HG03139 (cell line): ENCODE measurements around the gene ANKRD13A.
"Not testable (repeated sequence)": the region's sequence is repeated elsewhere in the genome, so short reads cannot be mapped to it uniquely, and the experiment has no call there.

ENCODE experiments used
- ATAC-seq: cut with Tn5 transposase; IDR thresholded peaks from one replicate; pipeline ENCODE4 v1.9.1; 2021; ENCODE audit not compliant: unreplicated experiment

Gene ANKRD13A

DNA sequence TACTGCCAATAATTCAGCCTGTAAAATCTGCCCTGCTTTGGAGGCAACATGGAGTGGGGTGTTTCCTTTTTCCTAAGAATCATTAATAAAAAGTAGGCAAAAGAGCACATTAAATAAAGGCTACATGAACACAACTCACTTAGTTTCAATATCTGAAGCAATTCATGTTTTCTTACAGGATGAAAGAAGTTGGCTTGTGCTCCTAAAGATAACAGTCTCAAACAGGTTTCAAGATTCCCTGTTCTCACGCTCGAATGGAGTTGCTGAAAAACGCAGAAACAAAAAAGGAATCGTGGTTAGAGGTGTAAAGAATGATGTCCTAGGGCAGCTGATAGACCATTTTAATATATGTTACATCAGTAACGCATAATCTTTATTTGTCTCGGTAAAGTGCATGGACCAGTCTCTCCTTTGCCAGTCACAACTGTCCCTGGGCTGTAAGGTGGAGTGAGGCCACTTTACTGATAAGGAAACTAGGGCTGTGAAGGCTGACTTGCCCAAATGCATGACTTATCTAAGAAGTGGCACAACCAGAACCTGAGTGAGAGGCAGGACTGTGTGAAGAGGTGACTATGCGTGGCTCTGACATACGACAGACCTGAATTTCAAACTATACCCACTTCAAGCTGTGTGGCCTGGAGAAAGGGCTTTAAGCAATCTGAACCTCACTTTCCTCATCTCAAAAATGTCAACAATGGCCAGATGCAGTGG, 15.6 kb upstream of the ANKRD13A start:
- ATAC-seq: no peak

DNA sequence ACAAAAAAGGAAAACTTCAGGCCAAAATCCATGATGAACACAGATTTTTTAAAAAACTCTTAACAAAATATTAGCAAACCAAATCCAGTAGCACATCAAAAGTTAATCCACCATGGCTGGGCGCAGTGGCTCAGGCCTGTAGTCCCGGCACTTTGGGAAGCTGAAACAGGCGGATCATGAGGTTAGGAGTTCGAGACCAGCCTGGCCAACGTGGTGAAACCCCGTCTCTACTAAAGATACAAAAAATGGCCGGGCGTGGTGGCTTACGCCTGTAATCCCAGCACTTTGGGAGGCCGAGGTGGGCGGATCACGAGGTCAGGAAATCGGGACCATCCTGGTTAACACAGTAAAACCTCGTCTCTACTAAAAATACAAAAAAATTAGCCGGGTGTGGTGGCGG, 13.0 kb upstream of the ANKRD13A start:
- not testable (repeated sequence) for ATAC-seq

DNA sequence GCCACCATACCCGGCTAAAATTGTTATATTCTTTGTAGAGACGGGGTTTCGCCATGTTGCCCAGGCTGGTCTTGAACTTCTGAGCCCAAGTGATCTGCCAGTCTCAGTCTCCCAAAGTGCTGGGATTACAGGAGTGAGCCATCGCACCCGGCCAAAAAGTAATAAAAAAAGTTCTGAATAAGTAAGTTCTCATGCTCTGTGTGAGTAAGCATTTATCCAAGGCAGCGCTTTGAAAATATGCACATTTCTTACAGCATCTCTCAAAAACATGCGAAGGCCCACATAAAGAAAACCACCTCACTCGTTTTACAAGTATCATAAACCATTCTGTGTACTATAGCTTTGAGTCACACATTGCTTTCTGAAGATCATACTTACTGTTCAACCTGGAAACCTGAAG, 11.6 kb upstream of the ANKRD13A start:
- ATAC-seq: no peak

DNA sequence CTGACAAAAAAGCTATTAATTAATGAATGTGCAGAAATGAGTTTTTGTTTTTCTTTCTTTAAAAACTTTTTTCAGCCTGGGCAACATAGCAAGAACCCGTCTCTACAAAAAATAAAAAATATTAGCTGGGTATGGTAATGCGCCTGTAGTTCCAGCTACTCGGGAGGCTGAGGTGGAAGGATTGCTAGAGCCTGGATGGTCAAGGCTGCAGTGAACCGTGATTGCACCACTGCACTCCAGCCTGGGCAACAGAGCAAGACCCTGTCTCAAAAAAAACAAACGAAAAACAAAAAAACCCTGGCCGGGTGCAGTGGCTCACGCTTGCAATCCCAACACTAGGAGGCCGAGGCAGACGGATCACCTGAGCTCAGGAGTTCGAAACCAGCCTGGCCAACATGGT, 11.0 kb upstream of the ANKRD13A start:
- no peak for ATAC-seq

DNA sequence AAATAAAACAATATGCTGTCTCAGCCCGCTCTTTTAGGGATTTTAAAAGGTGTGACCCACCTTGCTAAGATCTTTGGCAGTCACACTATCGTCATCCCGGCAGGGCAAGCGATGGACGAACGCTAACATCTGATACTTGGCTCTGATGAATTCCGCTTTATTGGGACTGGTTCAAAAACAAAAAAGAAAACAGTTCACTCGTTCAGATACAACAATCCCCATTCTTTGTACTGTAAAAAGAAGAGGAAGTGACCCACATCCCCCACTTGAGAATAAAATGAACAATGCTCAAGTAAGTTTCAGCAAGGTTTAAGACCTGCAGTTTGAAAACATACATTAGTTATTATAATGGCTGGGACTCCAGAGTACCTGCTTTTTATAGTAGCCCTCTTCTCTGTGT, 10.3 kb upstream of the ANKRD13A start:
- ATAC-seq: no peak

DNA sequence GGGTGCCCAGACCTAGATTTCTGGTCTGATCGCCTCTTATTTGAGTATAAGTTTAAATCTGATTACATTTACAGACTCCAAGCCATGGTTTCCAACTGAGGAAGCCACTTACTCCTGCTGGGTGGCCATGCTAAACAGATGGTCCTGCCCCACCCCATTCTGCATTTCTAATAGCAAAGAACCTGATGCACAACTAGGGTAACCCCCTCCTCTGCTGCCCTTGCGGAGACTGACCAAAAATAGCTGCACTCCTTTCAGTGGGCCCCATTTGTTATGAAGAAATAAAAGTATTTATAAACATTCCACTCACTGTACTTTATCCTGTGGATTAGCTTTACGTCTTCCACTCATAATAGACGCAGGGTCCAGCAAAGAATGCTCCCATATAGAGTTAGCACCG, 9.8 kb upstream of the ANKRD13A start:
- ATAC-seq: no peak

DNA sequence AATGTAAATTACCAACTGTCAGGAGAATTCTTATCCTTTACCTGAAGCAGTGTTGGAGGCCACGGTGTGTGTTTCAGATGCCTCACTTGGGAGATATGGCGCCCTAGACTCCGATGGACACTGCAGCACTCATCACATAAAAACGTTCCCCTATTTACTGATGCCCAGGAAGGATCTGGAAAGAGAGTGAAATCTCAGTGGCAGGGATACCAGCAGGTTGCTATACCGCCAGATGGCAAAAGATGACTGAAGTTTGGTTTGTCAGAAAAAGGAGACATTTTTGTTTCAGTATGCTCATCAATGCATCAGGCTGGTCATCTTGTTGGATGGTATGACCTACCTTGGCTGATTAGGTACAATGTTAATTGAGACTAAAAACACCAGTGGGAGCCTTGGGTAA, 7.6 kb upstream of the ANKRD13A start:
- ATAC-seq: no peak

DNA sequence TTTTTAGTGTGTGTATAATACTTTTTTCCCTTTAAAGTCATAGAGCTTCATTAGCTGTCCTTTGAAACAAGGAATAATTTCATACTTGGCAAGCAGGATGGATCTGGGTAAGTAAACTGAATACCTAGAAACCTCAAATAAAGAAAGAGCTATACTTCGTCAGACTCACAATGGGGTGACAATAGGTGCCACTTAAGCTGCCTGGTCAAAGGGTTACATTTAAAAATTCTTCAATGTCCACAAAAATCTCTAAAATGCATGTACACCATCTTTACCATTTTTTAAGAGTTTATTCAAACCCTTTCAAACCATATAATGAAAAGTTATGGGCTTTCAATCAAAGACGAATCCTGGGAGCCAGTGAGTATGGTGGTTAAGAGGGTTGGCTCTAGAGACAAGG, 6.1 kb upstream of the ANKRD13A start:
- no peak for ATAC-seq

DNA sequence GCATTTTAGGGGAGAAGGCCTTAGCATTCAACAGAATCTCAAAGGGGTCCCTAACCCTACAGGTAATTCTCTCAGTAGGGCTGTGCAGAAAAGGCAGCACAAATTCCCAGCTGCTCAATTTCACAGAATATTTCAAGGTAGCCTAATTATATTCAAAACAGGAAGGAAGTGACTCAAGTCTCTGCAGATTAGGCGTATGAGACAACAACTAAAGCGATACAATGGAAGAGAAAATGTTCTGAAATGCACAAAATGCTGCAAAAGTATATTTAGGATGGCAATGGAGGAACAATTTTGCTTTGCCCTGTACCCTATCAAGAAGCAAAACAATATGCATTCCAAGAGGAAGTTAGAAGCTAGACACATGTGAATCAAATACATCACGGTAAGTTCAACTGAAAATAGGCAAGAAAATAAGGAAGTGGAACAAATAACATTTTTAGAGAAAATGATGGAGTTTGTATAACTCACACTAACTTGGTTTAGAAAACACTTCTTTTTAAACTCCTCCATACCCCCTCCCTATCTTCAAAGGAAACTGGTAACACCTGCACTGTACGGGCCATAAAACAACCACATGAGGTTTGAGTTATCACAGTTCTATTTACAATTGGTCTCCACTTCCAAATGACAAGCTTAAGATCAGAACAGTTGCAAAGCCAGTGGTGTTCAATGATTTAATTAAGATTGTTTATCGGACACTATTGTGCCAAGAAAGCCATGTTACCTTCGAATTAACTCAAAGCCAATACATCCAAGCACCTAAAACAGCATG, 4.6 kb upstream of the ANKRD13A start:
- ATAC-seq: no peak

DNA sequence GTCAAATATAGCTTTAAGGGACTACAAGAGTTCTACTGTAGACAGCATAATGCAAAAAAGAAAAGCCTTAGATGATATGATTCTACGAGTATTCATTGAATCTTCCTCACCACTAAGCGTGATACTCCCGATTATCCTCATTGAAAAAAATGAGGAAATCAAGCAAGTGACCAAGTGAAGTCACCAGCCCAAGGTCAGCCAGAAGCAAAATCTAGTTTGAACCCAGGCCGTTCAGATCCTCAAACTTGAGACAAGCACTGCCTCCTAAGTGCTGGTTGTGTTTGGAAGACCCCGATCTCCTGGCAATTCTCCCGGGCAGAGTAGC, 3.9 kb upstream of the ANKRD13A start:
- no peak for ATAC-seq

DNA sequence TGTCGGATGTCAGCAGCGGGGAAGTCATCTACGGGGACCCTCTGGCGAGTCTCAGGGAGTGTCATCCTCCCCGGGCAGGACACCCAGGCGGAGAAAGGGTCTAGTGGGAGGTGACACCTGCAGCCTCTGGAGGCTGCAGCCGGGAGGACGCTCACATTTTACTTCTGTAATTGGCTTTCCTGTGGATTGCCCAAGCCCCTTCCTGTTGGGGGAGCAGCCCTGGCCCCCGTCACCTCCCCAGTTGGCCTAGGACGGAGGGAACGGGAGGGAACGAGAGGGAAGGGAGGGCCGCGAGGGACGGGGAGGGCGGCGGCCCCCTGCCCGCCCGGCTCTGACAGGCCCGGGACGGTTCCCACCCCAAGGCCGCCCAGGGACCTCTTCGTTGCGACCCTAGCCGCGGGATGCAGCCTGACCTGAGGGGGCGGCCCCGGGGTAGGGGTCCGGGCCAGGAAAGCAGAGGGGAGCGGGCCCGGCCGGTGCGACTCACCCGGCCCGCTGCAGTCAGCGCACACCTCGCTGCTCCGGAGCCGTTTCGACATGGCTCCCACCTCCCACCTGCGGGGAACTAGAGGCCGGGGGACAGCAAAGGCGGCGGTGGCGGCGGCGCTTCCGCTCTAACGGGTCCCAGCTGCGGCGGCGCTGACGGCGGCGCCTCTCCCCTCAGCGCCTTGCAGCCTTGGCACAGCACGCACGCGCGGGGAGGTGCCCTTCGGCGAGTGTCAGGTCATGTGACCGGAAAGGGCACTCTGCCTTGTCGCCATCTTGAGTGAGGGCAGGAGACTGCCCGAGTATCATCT, 3.3 kb upstream of the ANKRD13A start, which contains the start of gene GIT2:
TSS of gene GIT2 (minus strand) at position 683 of the 797 bp plus-strand sequence. CDS start at position 539, 144 bp downstream.
- ATAC-seq: peak; percentile 63

DNA sequence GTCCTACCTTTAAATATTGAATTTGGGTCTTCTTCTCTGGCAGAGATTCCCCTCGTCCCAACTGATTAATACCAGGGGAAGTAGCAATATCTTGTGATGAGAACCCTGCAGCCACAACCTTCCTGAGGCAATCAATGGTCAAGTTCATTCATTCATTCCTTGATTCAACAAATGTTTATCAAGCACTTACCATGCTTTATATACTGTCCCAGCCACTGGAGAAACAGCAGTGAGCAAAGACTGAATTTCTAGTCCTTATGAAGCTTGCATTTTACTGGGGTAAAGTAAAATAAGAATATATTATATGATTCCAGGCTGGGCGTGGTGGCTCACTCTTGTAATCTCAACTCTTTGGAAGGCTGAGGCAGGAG, 2.8 kb upstream of the ANKRD13A start:
- ATAC-seq: no peak

DNA sequence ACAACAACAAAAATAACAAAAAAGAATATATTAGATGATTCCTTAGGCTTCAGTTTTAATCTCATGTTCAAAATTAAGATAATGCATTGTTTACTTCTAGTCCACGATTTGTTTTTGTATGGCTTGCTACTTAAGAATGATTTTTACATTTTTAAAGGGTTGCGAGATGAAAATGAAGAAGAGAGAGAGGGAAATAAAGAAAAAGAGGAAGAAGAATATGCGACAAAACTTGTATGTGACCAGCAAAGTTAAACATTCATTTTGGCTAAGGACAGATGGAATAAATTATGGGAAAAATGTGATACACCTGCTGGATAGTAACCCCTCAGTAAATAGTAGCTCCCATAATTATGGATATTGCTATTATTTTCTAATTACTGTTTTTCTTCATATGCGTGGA, 1.8 kb upstream of the ANKRD13A start:
- no peak for ATAC-seq

DNA sequence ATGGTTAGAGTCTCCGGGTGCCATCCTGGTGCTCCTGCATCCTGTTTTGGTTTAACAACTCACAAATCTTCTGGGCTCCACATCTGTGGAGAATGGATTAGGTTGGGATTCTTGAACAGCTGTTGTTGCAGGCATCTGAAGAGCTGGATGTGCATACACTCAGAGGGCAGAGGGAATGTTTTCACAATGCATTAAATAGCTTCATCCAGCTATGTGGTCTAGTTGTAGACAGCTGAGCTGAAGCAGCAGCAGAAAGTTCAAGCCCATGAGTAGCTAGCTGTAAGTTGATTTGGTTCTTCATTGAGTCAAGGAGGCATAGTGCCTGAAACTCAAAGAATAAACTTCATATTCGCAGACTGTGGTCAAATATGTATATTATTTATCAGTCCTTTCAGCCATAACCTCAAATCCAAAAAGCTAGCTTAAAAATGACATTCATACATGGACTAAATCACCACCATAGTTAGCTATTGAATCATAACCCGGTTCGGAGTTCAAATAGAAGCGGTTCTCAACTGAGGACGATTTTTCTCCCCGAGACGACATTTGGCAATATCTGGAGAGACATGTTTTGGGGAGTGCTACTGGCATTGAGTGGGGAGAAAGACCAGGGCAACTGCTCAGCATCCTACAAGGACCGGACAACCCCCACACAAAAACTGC, 858 bp upstream of the ANKRD13A start:
- no peak for ATAC-seq

DNA sequence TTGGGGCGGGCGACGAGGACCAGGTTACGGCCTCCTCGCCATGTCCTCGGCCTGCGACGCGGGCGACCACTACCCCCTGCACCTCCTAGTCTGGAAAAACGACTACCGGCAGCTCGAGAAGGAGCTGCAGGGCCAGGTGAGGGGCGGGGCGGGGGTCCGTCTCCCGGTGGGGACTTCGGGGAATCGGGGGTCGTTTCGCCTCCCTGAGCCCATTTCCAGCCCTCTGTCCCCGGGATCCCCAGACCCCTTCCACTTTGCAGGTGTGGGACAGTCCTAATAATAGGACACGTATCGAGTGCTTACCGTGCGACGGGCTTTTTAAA, 380 bp downstream of the ANKRD13A start:
- ATAC-seq: no peak

DNA sequence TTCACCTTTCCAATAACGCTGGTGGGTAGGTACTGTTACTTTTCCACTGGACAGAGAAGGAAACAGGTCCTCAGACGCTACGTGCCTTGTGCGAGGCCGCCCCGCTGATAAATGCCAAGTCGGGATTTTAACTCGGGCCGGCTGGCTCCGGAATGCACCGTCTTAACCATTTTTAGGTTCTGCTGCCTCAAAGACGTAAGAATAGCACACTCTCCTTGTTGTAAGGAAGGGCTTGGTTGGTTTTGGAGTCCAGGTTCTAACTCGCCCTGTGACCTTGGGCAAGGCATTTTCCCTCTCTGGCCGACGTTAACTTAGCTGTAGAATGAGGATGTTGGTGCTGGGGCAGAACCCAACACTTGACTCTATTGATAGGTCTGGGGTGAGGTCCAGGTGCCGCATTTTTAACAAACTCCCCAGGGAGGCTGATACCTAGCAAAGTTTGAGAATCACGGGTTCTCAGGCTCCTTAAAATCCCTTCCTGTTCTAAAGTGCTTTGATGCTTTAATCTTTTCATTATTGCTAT, 814 bp downstream of the ANKRD13A start:
- ATAC-seq: no peak

DNA sequence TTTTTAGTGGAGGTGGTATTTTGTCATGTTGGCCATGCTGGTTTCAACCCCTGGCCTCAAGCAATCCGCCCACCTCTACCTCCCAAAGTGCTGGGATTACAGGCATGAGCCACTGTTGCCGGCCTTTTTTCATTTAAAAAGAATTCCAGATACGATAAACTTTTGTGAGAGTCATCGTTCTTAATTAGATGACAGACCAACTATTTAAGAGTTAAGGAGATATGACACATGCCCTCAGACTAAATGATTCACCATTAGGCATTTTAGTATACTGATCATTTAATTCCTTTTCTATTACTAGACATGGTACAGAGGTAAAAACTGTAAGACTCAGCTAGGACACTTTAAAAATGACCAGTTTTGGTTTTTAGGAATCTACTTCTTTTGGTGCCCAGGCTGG, 2.4 kb downstream of the ANKRD13A start:
- no peak for ATAC-seq

DNA sequence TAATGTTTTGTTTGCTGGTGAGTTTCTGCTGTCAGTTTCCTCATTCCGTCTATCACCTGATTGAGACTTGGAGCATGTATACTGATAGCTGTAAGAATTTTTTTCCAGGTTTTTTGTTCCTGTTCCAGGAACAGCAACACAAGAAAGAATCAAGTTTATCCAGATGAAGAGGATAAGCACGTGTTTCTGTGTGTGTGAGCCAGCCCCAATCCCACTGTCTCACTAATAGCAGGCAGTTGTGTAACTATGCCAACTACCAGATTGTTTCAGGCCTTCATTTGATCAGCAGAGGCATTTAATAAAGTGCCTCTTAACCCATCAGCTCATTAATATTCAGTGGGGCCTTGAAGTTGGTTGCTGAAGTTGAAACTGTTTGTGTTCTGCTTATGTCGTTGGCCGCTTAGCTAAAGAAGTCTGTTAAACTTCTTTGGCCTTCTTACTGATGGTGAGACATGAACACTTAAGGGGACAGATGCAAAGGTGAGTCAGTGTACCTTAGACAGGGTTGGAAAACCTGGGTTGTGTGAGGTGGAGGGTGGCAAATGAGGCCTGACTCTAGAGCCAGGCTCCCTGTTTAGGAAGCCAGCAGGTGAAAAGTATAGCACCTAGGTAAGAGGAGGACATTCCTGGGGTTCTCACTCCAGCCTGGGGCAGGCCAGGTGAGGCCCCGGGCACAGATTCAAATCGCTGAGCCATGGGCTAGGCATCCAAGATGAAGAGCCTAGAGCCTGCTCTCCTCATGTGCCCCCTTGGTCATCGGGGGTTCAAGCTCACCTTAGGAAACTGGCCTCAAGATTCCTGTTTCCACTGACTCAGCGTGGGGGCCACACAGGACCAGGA, 3.7 kb downstream of the ANKRD13A start:
- ATAC-seq: no peak

DNA sequence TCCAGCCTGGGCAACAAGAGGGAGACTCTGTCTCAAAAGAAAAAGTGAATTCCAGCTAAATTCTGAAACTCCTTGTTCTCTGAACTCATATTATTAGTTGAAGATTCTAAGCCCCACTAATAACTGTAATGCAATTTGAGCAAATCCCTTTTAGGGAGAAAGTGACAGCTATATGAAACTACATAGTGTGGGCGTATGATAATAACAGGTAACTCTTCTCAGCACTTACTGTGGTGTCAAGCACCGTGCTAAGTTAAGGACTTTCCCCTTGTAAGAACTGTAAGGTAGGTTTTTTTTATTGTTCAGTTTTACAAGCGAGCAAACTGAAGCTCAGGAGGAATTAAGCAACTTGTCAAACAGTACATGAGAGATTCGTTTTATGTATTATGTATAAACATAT, 5.4 kb downstream of the ANKRD13A start:
- ATAC-seq: no peak

DNA sequence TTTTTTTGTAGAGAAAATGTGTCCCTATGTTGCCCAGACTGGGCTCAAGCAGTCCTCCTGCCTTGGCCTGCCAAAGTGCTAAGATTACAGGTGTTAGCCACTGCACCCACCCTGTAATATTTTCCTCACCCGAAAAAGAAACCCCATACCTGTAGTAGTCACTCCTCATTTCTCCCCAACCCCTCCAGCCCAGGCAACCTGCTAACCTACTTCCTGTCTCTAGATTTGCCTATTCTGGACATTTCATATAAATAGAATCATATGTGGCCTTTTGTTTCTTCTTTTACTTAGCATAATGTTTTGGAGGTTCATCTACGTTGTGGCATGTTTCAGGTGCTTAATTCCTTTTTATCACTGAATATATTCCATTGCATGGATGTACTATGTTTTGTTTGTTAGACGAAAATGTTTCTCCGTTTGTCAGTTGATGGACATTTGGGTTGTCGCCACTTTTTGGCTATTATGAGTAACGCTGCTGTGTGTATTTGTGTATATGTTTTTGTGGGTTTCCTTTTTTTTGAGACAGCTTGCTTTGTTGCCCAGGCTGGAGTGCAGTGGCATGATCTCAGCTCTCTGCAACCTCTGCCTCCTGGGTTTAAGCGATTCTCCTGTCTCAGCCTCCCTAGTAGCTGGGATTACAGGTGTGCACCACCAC, 6.2 kb downstream of the ANKRD13A start:
- ATAC-seq: no peak
